Right lobe of liver (tissue), 4 donors: ENCODE results near the gene ACSL5.

Source experiments
- CTCF ChIP-seq, 4 donors: fragments of 200-600 bp in 3 of 4; fragments of 450-650 bp in 1 of 4; IDR thresholded peaks; one replicate each; pipeline versions ENCODE4 v1.5.1 to v1.8.0; 2016 to 2022; ENCODE audit warnings: antibody characterized with exemption in 4 of 4, mild to moderate bottlenecking in 2 of 4
- POLR2A ChIP-seq: fragments of 450-650 bp; IDR thresholded peaks from one replicate; pipeline ENCODE4 v1.6.1; 2017; ENCODE audit warnings: antibody characterized with exemption, mild to moderate bottlenecking
- donor health status: DM: no; HTN: no; CAD: no.
- donor health status: DM: no; HTN: no; CAD: no.
- donor health status: DM: no; HTN: yes; CAD: no.

- TF ChIP-seq CTCF (IDR thresholded peaks at IDR 0.05) (no peak), POLR2A (no peak)
These were observed 24.3 kb upstream of the ACSL5 start for GRCh38 chr10:112349521-112350085.
